K562 treated with DMSO at 1 percent for 12 hours (cell line): Measurements from ENCODE around the gene KIFBP. TPM values are rescaled to one million over a fixed set of nuclear protein-coding genes. Genes with fewer than 3 reads are reported as not detected.

ENCODE experiments used
- total RNA-seq: library from RNA; unstranded; fragments of 300-600 nt; gene quantifications from 2 replicates; pipeline ENCODE4 v1.2.3, GENCODE V29; 2022; ENCODE audit not compliant: insufficient read depth

The KIFBP gene, protein sequence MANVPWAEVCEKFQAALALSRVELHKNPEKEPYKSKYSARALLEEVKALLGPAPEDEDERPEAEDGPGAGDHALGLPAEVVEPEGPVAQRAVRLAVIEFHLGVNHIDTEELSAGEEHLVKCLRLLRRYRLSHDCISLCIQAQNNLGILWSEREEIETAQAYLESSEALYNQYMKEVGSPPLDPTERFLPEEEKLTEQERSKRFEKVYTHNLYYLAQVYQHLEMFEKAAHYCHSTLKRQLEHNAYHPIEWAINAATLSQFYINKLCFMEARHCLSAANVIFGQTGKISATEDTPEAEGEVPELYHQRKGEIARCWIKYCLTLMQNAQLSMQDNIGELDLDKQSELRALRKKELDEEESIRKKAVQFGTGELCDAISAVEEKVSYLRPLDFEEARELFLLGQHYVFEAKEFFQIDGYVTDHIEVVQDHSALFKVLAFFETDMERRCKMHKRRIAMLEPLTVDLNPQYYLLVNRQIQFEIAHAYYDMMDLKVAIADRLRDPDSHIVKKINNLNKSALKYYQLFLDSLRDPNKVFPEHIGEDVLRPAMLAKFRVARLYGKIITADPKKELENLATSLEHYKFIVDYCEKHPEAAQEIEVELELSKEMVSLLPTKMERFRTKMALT
- 18.7 and 32.0 TPM in 2 replicates for total RNA-seq

DNA sequence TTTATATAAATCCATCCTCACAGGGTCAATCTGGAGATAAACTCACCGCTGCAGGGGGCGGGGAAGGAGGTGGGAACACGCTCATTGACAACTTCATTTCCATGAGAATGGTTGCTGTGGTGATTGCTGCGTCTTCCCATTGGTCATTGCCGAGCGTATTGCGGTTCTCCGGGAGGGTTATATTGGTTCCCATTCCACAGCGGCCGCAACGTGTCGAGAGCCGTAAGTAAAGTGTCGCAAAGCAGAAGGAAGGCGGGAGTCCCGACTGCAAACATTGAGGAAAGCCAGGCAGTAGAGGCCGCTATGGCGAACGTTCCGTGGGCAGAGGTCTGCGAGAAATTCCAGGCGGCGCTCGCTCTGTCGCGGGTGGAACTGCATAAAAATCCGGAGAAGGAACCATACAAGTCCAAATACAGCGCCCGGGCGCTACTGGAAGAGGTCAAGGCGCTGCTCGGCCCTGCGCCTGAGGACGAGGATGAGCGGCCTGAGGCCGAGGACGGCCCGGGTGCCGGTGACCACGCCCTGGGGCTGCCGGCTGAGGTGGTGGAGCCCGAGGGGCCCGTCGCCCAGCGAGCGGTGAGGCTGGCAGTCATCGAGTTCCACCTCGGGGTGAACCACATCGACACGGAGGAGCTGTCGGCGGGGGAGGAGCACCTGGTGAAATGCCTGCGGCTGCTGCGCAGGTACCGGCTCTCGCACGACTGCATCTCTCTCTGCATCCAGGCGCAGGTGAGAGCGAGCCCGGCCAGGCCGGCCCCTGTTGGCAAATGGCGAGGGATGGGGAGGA, at the start of gene KIFBP:
TSS of gene KIFBP (plus strand) at position 274 of the 787 bp plus-strand sequence. CDS start at position 304, 30 bp downstream.

GRCh38 chr10:68955832-68956532, 32.6 kb upstream of the KIFBP start, which contains the start of gene DDX21:
TSS of gene DDX21 (plus strand) at chr10:68956170. CDS start at chr10:68956226, 56 bp downstream.

Other genes with a start within 250 kb of the KIFBP start
- gene STOX1, start 161.3 kb upstream of the KIFBP start, total RNA-seq, result 3.4 and 7.5 TPM in 2 replicates
- gene DDX50, start 87.5 kb upstream of the KIFBP start, total RNA-seq, result 34.4 and 43.2 TPM in 2 replicates
- 32.2 and 72.6 TPM in 2 replicates for gene DDX21, start 32.6 kb upstream of the KIFBP start, total RNA-seq
- 126 and 149 TPM in 2 replicates for gene SRGN, start 99.3 kb downstream of the KIFBP start, total RNA-seq
- 31.2 and 66.4 TPM in 2 replicates for gene VPS26A, start 135.4 kb downstream of the KIFBP start, total RNA-seq
- 31.7 and 46.2 TPM in 2 replicates for gene SUPV3L1, start 191.4 kb downstream of the KIFBP start, total RNA-seq
- gene HKDC1, start 231.5 kb downstream of the KIFBP start, total RNA-seq, result not detected in 2 replicates